Hepatocyte (in vitro differentiated cells): ENCODE measurements around the gene TMEM168. TPM values are rescaled to one million over a fixed set of nuclear protein-coding genes. Genes with fewer than 3 reads are reported as not detected.

Experiments used
- DNase-seq: peaks from one replicate; pipeline ENCODE4 v3.0.0-alpha.2; 2016; ENCODE audit warnings: low spot score
- H2AFZ ChIP-seq: fragments of 200-600 bp; sonication (generic); 2 replicates; pipeline ENCODE4 v1.6.0; 2016; ENCODE audit warnings: antibody characterized with exemption, mild to moderate bottlenecking
- H3K27ac ChIP-seq: fragments of 200-600 bp; sonication (generic); 2 replicates; pipeline ENCODE4 v1.5.1; 2016; ENCODE audit warnings: mild to moderate bottlenecking
- H3K27me3 ChIP-seq: fragments of 200-600 bp; sonication (generic); 2 replicates; pipeline ENCODE4 v1.6.1; 2016
- H3K36me3 ChIP-seq: fragments of 200-600 bp; sonication (generic); replicated peaks from 2 replicates; pipeline ENCODE4 v1.5.1; 2016; ENCODE audit warnings: low read depth; ENCODE audit not compliant: insufficient read depth
- H3K4me1 ChIP-seq: fragments of 200-600 bp; sonication (generic); 2 replicates; pipeline ENCODE4 v1.5.1; 2016; ENCODE audit warnings: mild to moderate bottlenecking, moderate library complexity; ENCODE audit not compliant: insufficient read depth
- H3K4me2 ChIP-seq: fragments of 200-600 bp; sonication (generic); 2 replicates; pipeline ENCODE4 v1.6.0; 2016
- H3K4me3 ChIP-seq: fragments of 200-600 bp; sonication (generic); 2 replicates; pipeline ENCODE4 v1.5.1; 2016; ENCODE audit warnings: mild to moderate bottlenecking
- H3K79me2 ChIP-seq: fragments of 200-600 bp; sonication (generic); 2 replicates; pipeline ENCODE4 v1.6.0; 2017; ENCODE audit warnings: mild to moderate bottlenecking
- H3K9me2 ChIP-seq: fragments of 200-600 bp; sonication (generic); replicated peaks from 2 replicates; pipeline ENCODE4 v1.6.0; 2017; ENCODE audit warnings: mild to moderate bottlenecking; ENCODE audit not compliant: insufficient read depth
- H3K9me3 ChIP-seq: fragments of 200-600 bp; sonication (generic); 2 replicates; pipeline ENCODE4 v1.5.1; 2016; ENCODE audit warnings: low read depth, mild to moderate bottlenecking
- H4K20me1 ChIP-seq: fragments of 200-600 bp; sonication (generic); 2 replicates; pipeline ENCODE4 v1.6.0; 2016; ENCODE audit warnings: mild to moderate bottlenecking; ENCODE audit not compliant: insufficient read depth, poor library complexity, severe bottlenecking
- CTCF ChIP-seq: fragments of 200-600 bp; sonication (generic); IDR thresholded peaks from 2 replicates; pipeline ENCODE4 v1.5.1; 2016; ENCODE audit warnings: antibody characterized with exemption, mild to moderate bottlenecking; ENCODE audit not compliant: poor library complexity
- EZH2 ChIP-seq: fragments of 200-600 bp; sonication (generic); IDR thresholded peaks from 2 replicates; pipeline ENCODE4 v1.6.1; 2016; ENCODE audit warnings: antibody characterized with exemption, mild to moderate bottlenecking, borderline replicate concordance
- EZH2phosphoT487 ChIP-seq: fragments of 200-600 bp; sonication (generic); IDR thresholded peaks from one replicate; pipeline ENCODE4 v1.6.1; 2018; ENCODE audit warnings: antibody characterized with exemption, mild to moderate bottlenecking, low read depth, moderate library complexity; ENCODE audit not compliant: unreplicated experiment, severe bottlenecking
- WGBS: methylation state at CpG from one replicate; pipeline ENCODE4 v1.1.6; 2016; ENCODE audit warnings: low lambda C conversion rate; ENCODE audit errors: missing lambda C conversion rate; 5-methylcytosine and 5-hydroxymethylcytosine counted together
- polyA plus RNA-seq: library from polyadenylated mRNA; unstranded; fragments of >200 nt; fragmentation: Nextera tagmentation; extraction: Ambion mirVana; gene quantifications from 2 replicates; pipeline ENCODE4 v1.2.1, GENCODE V29; 2016
- total RNA-seq: library from RNA; depleted of rRNA; stranded (reverse); fragments of >200 nt; gene quantifications from 2 replicates; pipeline ENCODE4 v1.2.3, GENCODE V29; 2014

Gene TMEM168
- total and polyA plus RNA-seq, 2 experiments from 2014 or later = 18.3 to 25.3 TPM

- no peaks in the 10 kb centered on the region for H3K79me2 ChIP-seq
- no peaks in the 10 kb centered on the region for H3K27me3 ChIP-seq
- H4K20me1 ChIP-seq = no peaks in the 10 kb centered on the region
- no peaks in the 10 kb centered on the region for H3K9me2 ChIP-seq
- H3K4me2 ChIP-seq = no peak overlapping the region
- H3K9me3 ChIP-seq = no peaks in the 10 kb centered on the region
- no peaks in the 10 kb centered on the region for H3K36me3 ChIP-seq
- no peak overlapping the region for H2AFZ ChIP-seq
- DNase-seq = no peak
- 91% methylated on average over 1 of the region's 1 CpG for WGBS
- H3K4me3 ChIP-seq = no peak overlapping the region
- no peaks in the 10 kb centered on the region for H3K4me1 ChIP-seq
- H3K27ac ChIP-seq = no peak overlapping the region
- TF ChIP-seq EZH2 = no peak
- TF ChIP-seq EZH2phosphoT487 = no peak
- TF ChIP-seq CTCF = no peak
Observed at GRCh38 chr7:112745635-112746034, 44.6 kb downstream of the TMEM168 start.

GRCh38 chr7:112744818-112745217 lies 45.4 kb downstream of the TMEM168 start:
- no peaks in the 10 kb centered on the region for H3K9me2 ChIP-seq
- no peak overlapping the region for H3K4me3 ChIP-seq
- WGBS = 88% methylated on average over 2 of the region's 2 CpGs
- H3K4me2 ChIP-seq = no peak overlapping the region
- TF ChIP-seq EZH2phosphoT487 (no peak), CTCF (no peak), EZH2 (no peak)
- no peaks in the 10 kb centered on the region for H3K9me3 ChIP-seq
- no peak overlapping the region for H3K27ac ChIP-seq
- H2AFZ ChIP-seq = no peak overlapping the region
- no peak for DNase-seq
- no peaks in the 10 kb centered on the region for H3K27me3 ChIP-seq
- no peaks in the 10 kb centered on the region for H3K4me1 ChIP-seq
- H4K20me1 ChIP-seq = no peaks in the 10 kb centered on the region
- H3K36me3 ChIP-seq = no peaks in the 10 kb centered on the region
- H3K79me2 ChIP-seq = no peaks in the 10 kb centered on the region

DNA sequence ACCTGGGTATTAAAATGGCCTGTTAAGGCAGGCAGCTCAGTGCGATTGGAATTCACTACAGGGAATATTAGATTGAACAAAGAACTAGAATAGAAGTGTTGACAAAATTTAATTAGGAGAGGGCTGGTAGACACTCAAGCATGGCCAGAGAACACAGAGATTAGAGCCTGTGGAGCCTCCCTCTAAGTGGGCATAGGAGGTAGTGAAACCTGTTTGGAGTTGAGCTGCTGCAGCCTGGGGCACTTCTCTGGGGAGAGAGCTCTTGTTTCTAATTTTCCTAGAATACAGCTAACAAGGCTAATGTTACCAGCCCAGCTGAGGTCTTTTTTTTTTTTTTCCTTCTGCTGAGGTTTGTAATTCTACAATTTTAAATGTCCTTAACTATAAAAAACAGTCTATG lies 46.4 kb downstream of the TMEM168 start:
- Histone ChIP-seq H3K79me2 (no peaks in the 10 kb centered on the region), H3K9me3 (no peaks in the 10 kb centered on the region), H2AFZ (no peak overlapping the region), H3K36me3 (no peaks in the 10 kb centered on the region), H3K4me1 (no peaks in the 10 kb centered on the region), H3K4me3 (no peak overlapping the region), H3K27ac (no peak overlapping the region), H3K4me2 (no peak overlapping the region), H3K27me3 (no peaks in the 10 kb centered on the region), H4K20me1 (no peaks in the 10 kb centered on the region), H3K9me2 (no peaks in the 10 kb centered on the region)
- 90% methylated on average over 1 of the region's 1 CpG for WGBS
- TF ChIP-seq EZH2 = no peak
- no peak for TF ChIP-seq EZH2phosphoT487
- no peak for TF ChIP-seq CTCF
- peak; percentile 16 for DNase-seq

DNA sequence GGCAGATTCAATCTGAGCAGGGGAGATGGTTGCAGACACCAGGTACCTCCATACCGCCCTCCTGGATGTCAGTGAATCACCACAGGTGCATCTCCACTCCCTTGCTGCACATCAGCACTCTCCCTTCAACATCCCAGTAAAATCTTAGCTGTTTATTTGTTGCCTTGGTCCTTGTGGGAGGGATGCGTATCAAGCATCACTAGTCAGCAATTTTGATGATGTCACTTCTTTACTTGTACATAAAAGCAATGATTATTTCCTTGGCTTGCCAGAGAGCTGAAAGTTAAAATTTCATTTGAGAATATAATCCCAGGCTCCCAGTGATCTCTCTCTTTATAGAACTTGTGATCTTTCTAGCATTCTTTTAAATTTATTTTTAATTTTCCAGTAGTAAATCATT lies 49.5 kb downstream of the TMEM168 start:
- no peak overlapping the region for H3K4me3 ChIP-seq
- H3K9me3 ChIP-seq = no peaks in the 10 kb centered on the region
- no peaks in the 10 kb centered on the region for H3K36me3 ChIP-seq
- H3K9me2 ChIP-seq = no peaks in the 10 kb centered on the region
- H3K79me2 ChIP-seq = no peaks in the 10 kb centered on the region
- H2AFZ ChIP-seq = no peak overlapping the region
- H3K4me2 ChIP-seq = no peak overlapping the region
- H3K4me1 ChIP-seq = no peaks in the 10 kb centered on the region
- H4K20me1 ChIP-seq = no peaks in the 10 kb centered on the region
- no peak overlapping the region for H3K27ac ChIP-seq
- DNase-seq = no peak
- 91% methylated on average over 2 of the region's 2 CpGs for WGBS
- no peaks in the 10 kb centered on the region for H3K27me3 ChIP-seq
- no peak for TF ChIP-seq EZH2phosphoT487
- no peak for TF ChIP-seq CTCF
- TF ChIP-seq EZH2 = no peak
